Uterus (tissue), 2 donors: ENCODE results near the gene FBP1.

ENCODE experiments used
- POLR2A ChIP-seq, 2 donors: fragments of 450-650 bp; IDR thresholded peaks; one replicate each; pipeline ENCODE4 v1.6.1; 2016; ENCODE audit warnings: antibody characterized with exemption in 2 of 2, mild to moderate bottlenecking in 1 of 2, moderate library complexity in 1 of 2
- TF ChIP-seq, protein P1 (sequence below), 4 experiments: fragments of 200-600 bp in 2 of 4; fragments of 450-650 bp in 2 of 4; sonication (generic) in 2 of 4; IDR thresholded peaks; one replicate each; pipeline ENCODE4 v1.5.1; 2016 to 2019; ENCODE audit warnings: antibody characterized with exemption in 4 of 4, mild to moderate bottlenecking in 2 of 4, moderate library complexity in 1 of 4

DNA sequence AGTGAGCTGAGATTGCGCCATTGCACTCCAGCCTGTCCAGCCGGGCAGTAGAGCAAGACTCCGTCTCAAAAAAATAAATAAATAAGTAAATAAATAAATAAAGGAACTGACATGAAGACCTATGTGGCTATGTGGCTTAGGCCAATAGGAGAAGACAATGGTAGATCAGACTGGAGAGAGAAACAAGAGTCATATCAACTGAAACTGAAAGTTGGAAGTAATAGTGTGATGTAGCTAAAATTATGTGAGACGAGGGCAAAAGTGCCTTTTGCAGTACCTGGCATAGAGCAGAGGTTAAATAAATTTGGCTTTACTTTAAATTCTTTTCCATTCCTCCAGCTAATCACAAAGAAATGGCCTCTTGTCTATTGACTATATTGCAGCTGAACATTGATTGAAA, 53.0 kb downstream of the FBP1 start:
- TF ChIP-seq, protein P1, sequence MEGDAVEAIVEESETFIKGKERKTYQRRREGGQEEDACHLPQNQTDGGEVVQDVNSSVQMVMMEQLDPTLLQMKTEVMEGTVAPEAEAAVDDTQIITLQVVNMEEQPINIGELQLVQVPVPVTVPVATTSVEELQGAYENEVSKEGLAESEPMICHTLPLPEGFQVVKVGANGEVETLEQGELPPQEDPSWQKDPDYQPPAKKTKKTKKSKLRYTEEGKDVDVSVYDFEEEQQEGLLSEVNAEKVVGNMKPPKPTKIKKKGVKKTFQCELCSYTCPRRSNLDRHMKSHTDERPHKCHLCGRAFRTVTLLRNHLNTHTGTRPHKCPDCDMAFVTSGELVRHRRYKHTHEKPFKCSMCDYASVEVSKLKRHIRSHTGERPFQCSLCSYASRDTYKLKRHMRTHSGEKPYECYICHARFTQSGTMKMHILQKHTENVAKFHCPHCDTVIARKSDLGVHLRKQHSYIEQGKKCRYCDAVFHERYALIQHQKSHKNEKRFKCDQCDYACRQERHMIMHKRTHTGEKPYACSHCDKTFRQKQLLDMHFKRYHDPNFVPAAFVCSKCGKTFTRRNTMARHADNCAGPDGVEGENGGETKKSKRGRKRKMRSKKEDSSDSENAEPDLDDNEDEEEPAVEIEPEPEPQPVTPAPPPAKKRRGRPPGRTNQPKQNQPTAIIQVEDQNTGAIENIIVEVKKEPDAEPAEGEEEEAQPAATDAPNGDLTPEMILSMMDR (IDR thresholded peaks at IDR 0.05) = no peak
- no peak for TF ChIP-seq POLR2A (IDR thresholded peaks at IDR 0.05)
